HCT116 (cell line): ENCODE results near the gene FAM32A. TPM values are rescaled to one million over a fixed set of nuclear protein-coding genes. Genes with fewer than 3 reads are reported as not detected.
A peak's percentile ranks its signal among the peaks of the same experiment; 100 is the strongest.

ENCODE experiments used
- ATAC-seq: fragments of 200-7000 bp; cut with Tn5 transposase; 2 replicates; pipeline ENCODE4 v1.9.1; 2020; ENCODE audit warnings: mild to moderate bottlenecking, moderate library complexity
- BruUV-seq: library from RNA; stranded (reverse); fragments of 400-500 nt; replicated peaks from 2 replicates; lab custom pipeline; 2021; lab: Mats Ljungman, UMichigan
- CTCF ChIA-PET: fragments of 300-600 bp; sonication (Branson Sonifier 250); formaldehyde crosslinking; loops from one replicate; lab custom pipeline; 2021; ENCODE audit warnings: antibody characterized with exemption; lab: Charles Lee
- POLR2A ChIA-PET: fragments of 300-600, 350-600 bp; sonication (Branson Sonifier 250); formaldehyde crosslinking; loops from one replicate; lab custom pipeline; 2021; ENCODE audit warnings: antibody characterized with exemption; lab: Charles Lee
- RAD21 ChIA-PET, 2 experiments: fragments of 300-600 bp; sonication (Branson Sonifier 250); formaldehyde crosslinking; loops; one replicate each; lab custom pipeline; 2023; ENCODE audit warnings: low total read pairs in 2 of 2; ENCODE audit not compliant: uncharacterized antibody in 2 of 2, unreplicated experiment in 2 of 2, low non-redundant PET in 1 of 2; lab: Charles Lee
- DNase-seq: peaks from one replicate; pipeline ENCODE4 v3.0.0-alpha.2; 2010; ENCODE audit warnings: low read depth, low spot score
- H2AFZ ChIP-seq: fragments of 200-600 bp; shearing (Covaris generic), sonication (generic); 2 replicates; pipeline ENCODE4 v1.6.1; 2017; ENCODE audit warnings: low read depth, mixed run types, mixed read lengths, antibody characterized with exemption, low read length; ENCODE audit not compliant: poor library complexity, severe bottlenecking
- H3K27ac ChIP-seq: 2 replicates; pipeline ENCODE4 v1.5.1; 2012; ENCODE audit warnings: low read depth, low read length
- H3K27me3 ChIP-seq: fragments of 200-600 bp; sonication (generic); 2 replicates; pipeline ENCODE4 v1.6.1; 2016; ENCODE audit warnings: mixed run types, low read length, mixed read lengths; ENCODE audit not compliant: insufficient read depth
- H3K36me3 ChIP-seq, 2 experiments: fragments of 200-500 bp in 1 of 2; fragments of 200-600 bp in 1 of 2; sonication (Bioruptor generic) in 1 of 2; sonication (generic) in 1 of 2; 2 replicates each; pipeline versions ENCODE4 v1.5.1 to v1.6.1; 2014 to 2016; ENCODE audit warnings: low read length in 2 of 2, inconsistent platforms in 1 of 2, mixed read lengths in 1 of 2, mixed run types in 1 of 2; ENCODE audit not compliant: insufficient read depth in 2 of 2, control insufficient read depth in 1 of 2
- H3K4me1 ChIP-seq, 2 experiments: fragments of 200-600 bp in 1 of 2; sonication (generic) in 1 of 2; 2 replicates each; pipeline versions ENCODE4 v1.5.1 to v1.6.1; 2012 to 2017; ENCODE audit warnings: low read length in 2 of 2, inconsistent platforms in 1 of 2, mild to moderate bottlenecking in 1 of 2, mixed read lengths in 1 of 2, mixed run types in 1 of 2, moderate library complexity in 1 of 2; ENCODE audit not compliant: insufficient read depth in 2 of 2, control insufficient read depth in 1 of 2
- H3K4me2 ChIP-seq: fragments of 200-600 bp; sonication (generic); 2 replicates; pipeline ENCODE4 v1.6.1; 2017; ENCODE audit warnings: mixed run types, low read length, mixed read lengths
- H3K4me3 ChIP-seq, 2 experiments: fragments of 200-600 bp in 1 of 2; sonication (generic) in 1 of 2; replicated peaks in 1 of 2; 2 replicates each; pipeline ENCODE4 v1.5.1; 2011 to 2016; ENCODE audit warnings: low read length in 2 of 2, control low read depth in 1 of 2, low read depth in 1 of 2, mild to moderate bottlenecking in 1 of 2, mixed read lengths in 1 of 2, mixed run types in 1 of 2
- H3K79me2 ChIP-seq: fragments of 200-600 bp; sonication (generic); 2 replicates; pipeline ENCODE4 v1.6.1; 2017; ENCODE audit warnings: mild to moderate bottlenecking, mixed run types, low read length, moderate library complexity, mixed read lengths; ENCODE audit not compliant: insufficient read depth
- H3K9ac ChIP-seq: fragments of 200-600 bp; sonication (generic); 2 replicates; pipeline ENCODE4 v1.6.1; 2016; ENCODE audit warnings: low read length, mixed read lengths
- H3K9me2 ChIP-seq: fragments of 200-600 bp; sonication (generic), shearing (Covaris generic); 2 replicates; pipeline ENCODE4 v1.6.1; 2017; ENCODE audit warnings: mixed run types, mild to moderate bottlenecking, moderate library complexity; ENCODE audit not compliant: insufficient read depth
- H3K9me3 ChIP-seq, 2 experiments: fragments of 200-500 bp in 1 of 2; fragments of 200-600 bp in 1 of 2; sonication (Bioruptor generic) in 1 of 2; sonication (generic) in 1 of 2; 2 replicates each; pipeline ENCODE4 v1.6.1; 2014 to 2017; ENCODE audit warnings: low read length in 2 of 2, mixed read lengths in 2 of 2, inconsistent platforms in 1 of 2, low read depth in 1 of 2, mild to moderate bottlenecking in 1 of 2, mixed run types in 1 of 2, moderate library complexity in 1 of 2; ENCODE audit not compliant: control insufficient read depth in 1 of 2, insufficient read depth in 1 of 2
- H4K20me1 ChIP-seq: fragments of 200-600 bp; sonication (generic), shearing (Covaris generic); 2 replicates; pipeline ENCODE4 v1.6.1; 2017; ENCODE audit warnings: mixed run types, mild to moderate bottlenecking, moderate library complexity; ENCODE audit not compliant: insufficient read depth
- ATF3 ChIP-seq: IDR thresholded peaks from 2 replicates; pipeline ENCODE4 v1.6.1; 2012
- CEBPB ChIP-seq: IDR thresholded peaks from 2 replicates; pipeline ENCODE4 v1.6.1; 2012; ENCODE audit warnings: low read depth
- CTCF ChIP-seq, 3 experiments: fragments of 200-600 bp in 1 of 3; sonication (generic) in 1 of 3; IDR thresholded peaks in 2 of 3; conservative IDR thresholded peaks in 1 of 3; 2 replicates each; pipeline ENCODE4 v1.5.1; 2012 to 2017; ENCODE audit warnings: low read depth in 2 of 3, low read length in 2 of 3, antibody characterized with exemption in 1 of 3, borderline replicate concordance in 1 of 3, control low read depth in 1 of 3, mild to moderate bottlenecking in 1 of 3, mixed read lengths in 1 of 3, mixed run types in 1 of 3, moderate library complexity in 1 of 3; ENCODE audit not compliant: insufficient read depth in 1 of 3
- EGR1 ChIP-seq: IDR thresholded peaks from 2 replicates; pipeline ENCODE4 v1.6.1; 2012; ENCODE audit warnings: low read depth
- EZH2phosphoT487 ChIP-seq: fragments of 200-600 bp; IDR thresholded peaks from 2 replicates; pipeline ENCODE4 v1.6.1; 2018; ENCODE audit warnings: antibody characterized with exemption, borderline replicate concordance
- FOSL1 ChIP-seq: IDR thresholded peaks from 2 replicates; pipeline ENCODE4 v1.6.1; 2012; ENCODE audit warnings: low read depth
- MAX ChIP-seq: IDR thresholded peaks from 2 replicates; pipeline ENCODE4 v1.6.1; 2012
- POLR2AphosphoS5 ChIP-seq: IDR thresholded peaks from 2 replicates; pipeline ENCODE4 v1.6.1; 2011; ENCODE audit warnings: mild to moderate bottlenecking, low read depth, low read length, moderate library complexity
- RAD21 ChIP-seq: IDR thresholded peaks from 2 replicates; pipeline ENCODE4 v1.6.1; 2012; ENCODE audit warnings: low read depth, mild to moderate bottlenecking
- SRF ChIP-seq: IDR thresholded peaks from 2 replicates; pipeline ENCODE4 v1.6.1; 2012; ENCODE audit warnings: low read depth
- YY1 ChIP-seq: IDR thresholded peaks from 2 replicates; pipeline ENCODE4 v1.6.1; 2011; ENCODE audit warnings: low read length, low read depth, moderate library complexity, mild to moderate bottlenecking; ENCODE audit not compliant: insufficient replicate concordance; ENCODE audit errors: extremely low read depth
- ZBTB33 ChIP-seq: IDR thresholded peaks from 2 replicates; pipeline ENCODE4 v1.6.1; 2011; ENCODE audit warnings: mild to moderate bottlenecking, low read length, moderate library complexity; ENCODE audit not compliant: insufficient replicate concordance; ENCODE audit errors: extremely low read depth
- intact Hi-C: fragments of 100-400 bp; cut with micrococcal nuclease; formaldehyde crosslinking; loops from 2 replicates; pipeline ENCODE4 v1.10.0; 2022
- total RNA-seq: library from RNA; stranded (reverse); gene quantifications from one replicate; pipeline ENCODE4 v1.2.1, GENCODE V29; 2021; ENCODE audit not compliant: unreplicated experiment

The FAM32A gene
- total RNA-seq, 1 experiment from 2014 or later, result 61.3 TPM

GRCh38 chr19:16148443-16149229, 36.6 kb upstream of the FAM32A start (continued):
- TF ChIP-seq CTCF (IDR thresholded peaks at IDR 0.05 in 2 of 3, conservative IDR thresholded peaks at IDR 0.05 in 1 of 3; ENCODE audit: borderline replicate concordance in 1 of 3, insufficient read depth in 1 of 3, low read depth in 2 of 3, low read length in 2 of 3), result no peak
- no peak for TF ChIP-seq FOSL1
- TF ChIP-seq CEBPB, result no peak
- no peak for TF ChIP-seq EZH2phosphoT487

GRCh38 chr19:16153582-16154336, 31.5 kb upstream of the FAM32A start:
- Histone ChIP-seq H4K20me1 (no peaks in the 10 kb centered on the region), H3K9me2 (no peaks in the 10 kb centered on the region), H3K27ac (no peak overlapping the region), H2AFZ (no peak overlapping the region), H3K36me3 (peaks cover 18 to 24% of the 10 kb centered on the region in 2 experiments), H3K79me2 (no peaks in the 10 kb centered on the region), H3K27me3 (no peaks in the 10 kb centered on the region), H3K4me2 (no peak overlapping the region), H3K9me3 (no peaks in the 10 kb centered on the region), H3K9ac (no peak overlapping the region), H3K4me3 (no peak overlapping the region), H3K4me1 (peaks cover 0 to 17% of the 10 kb centered on the region in 2 experiments; a peak in 1 of 4 replicates)
- DNase-seq (peak; percentile 36), ATAC-seq (peak; percentile 69)
- intact Hi-C loops, result no loop called here
- POLR2A ChIA-PET, result no interaction called here
- CTCF ChIA-PET, result no interaction called here
- BruUV-seq, result no TSS peak
- RAD21 ChIA-PET, result no interaction called here
- no peak; the same call in 1 of the 2 replicates for TF ChIP-seq SRF
- TF ChIP-seq FOSL1, result no peak
- no peak for TF ChIP-seq ATF3
- no peak for TF ChIP-seq CTCF (IDR thresholded peaks at IDR 0.05 in 2 of 3, conservative IDR thresholded peaks at IDR 0.05 in 1 of 3; ENCODE audit: borderline replicate concordance in 1 of 3, insufficient read depth in 1 of 3, low read depth in 2 of 3, low read length in 2 of 3)
- no peak for TF ChIP-seq ZBTB33
- TF ChIP-seq EZH2phosphoT487, result no peak
- no peak for TF ChIP-seq YY1
- TF ChIP-seq EGR1, result no peak
- TF ChIP-seq MAX, result no peak
- no peak for TF ChIP-seq POLR2AphosphoS5
- no peak for TF ChIP-seq RAD21
